ENCODE results near the gene PKHD1.

Gene PKHD1

DNA sequence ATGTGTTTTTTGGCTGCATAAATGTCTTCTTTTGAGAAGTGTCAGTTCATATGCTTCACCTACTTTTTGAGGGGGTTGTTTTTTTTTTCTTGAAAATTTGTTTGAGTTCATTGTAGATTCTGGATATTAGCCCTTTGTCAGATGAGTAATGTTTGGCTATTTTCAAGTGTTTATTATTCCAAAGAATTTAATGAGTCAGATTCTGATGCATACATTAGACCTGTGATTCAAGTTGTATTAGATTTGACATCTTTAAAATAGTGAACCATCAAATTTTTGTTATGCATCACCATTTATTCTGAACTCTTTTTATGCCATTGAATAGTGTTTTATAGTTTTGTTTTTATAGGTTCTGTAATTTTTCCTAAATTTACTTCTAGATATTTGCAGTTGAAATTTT lies 319.3 kb downstream of the PKHD1 start:
- DNase-seq = no peak

DNA sequence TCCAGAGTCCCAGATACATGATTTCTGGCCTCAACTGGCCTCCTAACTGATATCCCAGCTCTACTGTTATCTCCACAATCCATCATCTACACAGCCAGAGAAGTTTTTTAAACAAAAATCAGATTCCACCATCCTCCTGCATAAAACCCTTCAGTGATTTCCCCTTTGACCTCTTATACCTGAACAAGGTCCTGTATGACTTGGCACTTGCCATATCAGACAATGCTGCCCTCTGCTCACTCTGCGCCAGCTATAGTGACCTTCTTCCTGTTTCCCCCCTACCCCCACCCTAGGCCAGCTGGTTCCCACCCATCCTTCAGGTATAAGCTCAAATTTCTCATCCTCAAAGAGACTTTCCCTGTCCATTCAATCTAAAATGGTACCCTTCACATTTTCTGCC lies 322.2 kb downstream of the PKHD1 start:
- DNase-seq = no peak

DNA sequence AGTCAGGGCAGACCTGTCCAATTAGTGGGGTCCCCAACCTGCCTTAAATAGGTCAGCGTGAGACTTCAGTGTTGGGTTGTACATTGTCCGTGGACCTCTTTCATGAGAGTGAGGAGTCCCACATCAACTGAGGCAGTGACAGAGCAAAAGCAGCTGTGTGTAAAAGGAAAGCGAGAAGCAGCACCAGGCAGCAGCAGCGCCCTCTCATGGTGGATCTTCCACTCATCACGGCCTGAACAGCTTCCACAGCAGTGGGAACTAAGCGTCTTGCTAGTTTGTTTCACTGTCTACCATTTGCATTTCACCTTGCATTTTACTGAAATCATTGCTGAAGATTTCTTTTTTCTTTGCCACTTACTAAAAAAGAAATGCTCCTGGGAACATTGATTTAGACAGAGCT lies 333.8 kb downstream of the PKHD1 start:
- DNase-seq = no peak

DNA sequence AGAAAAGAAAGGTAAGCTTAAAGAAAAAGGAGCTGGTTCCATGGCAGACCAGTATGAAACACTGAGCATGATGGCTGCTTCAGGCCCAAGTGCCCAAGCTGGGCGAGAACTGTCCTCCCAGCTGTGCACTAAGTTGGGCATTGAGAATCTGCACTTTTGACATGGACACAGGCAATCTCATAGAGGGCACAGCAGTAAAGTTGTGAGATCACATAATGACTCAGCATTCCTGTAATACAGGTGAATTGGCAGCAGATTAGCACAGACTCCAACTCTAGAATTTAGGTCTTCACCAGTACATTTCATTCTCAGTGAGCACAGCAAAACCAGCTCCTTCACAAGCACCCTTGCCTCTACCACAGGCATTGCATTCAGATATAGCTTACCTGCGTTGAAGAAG lies 343.4 kb downstream of the PKHD1 start:
- DNase-seq = no peak

DNA sequence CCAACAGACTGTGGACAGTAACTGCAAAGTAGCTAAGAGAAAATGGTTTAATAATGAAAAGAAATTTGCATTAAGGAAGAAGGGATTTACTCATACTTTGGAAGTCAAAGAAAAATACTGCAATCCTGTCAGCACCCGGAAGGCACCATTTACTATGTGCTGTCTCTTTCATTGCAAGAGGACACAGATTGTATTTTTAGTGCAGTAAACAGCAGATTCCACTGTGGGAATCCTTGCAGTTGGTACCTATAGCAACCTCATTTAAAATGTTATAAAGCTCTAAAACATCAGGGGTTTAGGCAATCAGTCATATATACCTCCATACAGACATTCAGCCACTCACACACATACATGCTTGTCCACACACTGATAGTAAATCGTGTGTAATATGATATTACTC lies 346.8 kb downstream of the PKHD1 start:
- no peak for DNase-seq

DNA sequence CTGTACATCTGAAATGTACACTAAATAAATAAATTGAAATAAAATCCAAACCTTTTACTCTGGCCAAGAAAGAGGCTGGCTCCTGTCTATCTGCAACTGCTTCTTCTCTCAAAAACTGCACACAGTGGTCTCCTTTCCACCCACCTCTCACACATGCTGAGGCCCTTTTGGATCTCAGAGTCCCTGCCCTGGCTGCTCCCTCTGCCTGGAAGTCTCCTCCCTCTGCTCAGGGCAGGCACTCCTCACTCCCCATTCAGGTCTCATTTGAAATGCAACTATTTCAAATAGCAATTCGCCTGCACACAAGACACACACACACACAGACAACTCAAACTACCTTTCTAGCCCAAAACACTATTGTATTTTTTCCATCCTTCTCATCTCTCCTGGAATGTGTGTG lies 348.8 kb downstream of the PKHD1 start:
- DNase-seq = no peak

DNA sequence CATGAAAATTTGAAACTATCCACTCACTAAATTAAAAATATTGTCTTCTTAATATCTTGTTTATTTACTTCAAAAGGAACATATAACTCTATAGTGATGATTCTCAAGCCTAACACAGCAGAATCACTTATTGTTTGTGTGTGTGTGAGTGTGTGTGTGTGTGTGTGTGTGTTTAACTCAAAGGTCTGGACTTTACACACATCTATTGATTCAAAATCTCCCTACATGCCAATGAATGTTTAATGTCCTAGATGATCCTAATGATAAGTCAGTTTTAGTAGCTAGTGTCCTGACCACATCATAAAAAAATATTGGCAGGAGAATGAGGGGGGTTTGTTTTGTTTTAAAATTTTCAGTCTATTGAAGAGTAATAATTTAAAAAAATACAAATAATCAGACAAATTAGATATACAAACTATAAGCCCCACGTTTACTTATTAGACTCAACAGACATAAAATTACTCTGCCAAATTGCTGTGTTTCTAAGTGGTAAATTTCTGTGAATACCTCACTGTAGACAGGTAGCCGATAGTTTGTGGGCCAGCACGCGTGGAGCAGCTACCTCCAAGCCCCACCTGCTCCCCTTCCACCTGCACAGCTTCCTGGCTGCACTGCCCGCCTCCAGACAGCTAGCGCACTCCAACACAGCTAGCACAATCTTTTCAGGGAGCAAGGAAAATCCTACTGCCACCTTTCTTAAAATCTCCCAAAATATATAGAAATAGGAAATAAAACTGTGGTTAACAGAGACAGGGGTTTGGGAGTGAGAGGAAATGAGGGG lies 349.6 kb downstream of the PKHD1 start:
- no peak for DNase-seq

DNA sequence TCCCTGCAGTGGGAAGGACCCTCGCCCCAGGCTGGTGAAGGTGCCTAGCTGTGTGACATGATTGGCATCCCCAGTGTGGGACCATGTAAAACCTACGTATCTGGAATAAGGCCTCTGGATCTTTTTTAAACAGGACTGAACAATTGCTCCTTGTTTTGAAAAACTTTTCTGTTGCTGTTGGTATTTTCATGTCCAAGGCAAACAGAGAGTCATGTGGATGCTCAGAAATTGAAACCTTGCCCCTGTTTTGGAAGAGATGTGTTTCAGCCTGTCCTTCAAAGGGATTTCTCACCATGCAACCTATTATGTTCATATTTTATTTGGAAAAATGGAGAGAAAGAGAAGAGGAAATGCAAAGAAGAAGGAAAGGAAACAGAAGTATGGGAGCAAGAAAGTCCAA lies 362.3 kb downstream of the PKHD1 start:
- no peak for DNase-seq

DNA sequence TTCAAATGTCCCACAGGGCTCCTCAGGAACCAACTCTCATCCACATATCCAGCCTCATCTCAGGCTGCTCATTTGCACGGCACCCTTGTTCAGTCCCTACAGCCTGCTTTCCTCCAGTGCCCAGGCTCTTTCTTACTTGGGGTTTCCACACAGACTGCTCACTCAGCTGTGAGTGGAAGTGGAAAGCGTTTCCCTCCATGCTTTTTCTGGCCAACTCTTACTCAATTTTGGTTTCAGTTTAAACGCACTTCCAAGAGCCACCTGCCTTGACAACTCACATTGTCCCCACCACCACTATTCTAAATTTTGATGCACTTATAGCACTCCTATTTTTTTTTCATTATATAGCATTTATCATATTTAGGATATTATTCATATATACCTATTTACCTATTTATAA lies 367.1 kb downstream of the PKHD1 start:
- DNase-seq = no peak

DNA sequence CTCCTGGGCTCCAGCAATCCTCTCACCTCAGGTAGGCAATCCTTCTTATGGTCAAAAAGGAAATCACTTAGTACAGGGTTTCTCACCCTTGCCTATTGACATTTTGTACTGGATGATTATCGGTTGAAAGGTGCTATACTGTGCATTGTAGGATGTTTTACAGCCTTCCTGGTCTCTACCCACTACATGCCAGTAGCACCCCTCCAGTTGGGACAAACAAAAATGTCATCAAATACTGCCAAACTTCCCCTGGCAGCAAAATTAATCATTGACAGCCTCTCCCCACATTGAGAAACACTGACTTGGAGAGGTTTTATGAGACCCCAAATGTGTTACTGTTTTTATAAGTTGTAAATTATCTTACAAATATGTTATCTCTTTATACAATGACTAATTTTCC lies 368.1 kb downstream of the PKHD1 start:
- no peak for DNase-seq

DNA sequence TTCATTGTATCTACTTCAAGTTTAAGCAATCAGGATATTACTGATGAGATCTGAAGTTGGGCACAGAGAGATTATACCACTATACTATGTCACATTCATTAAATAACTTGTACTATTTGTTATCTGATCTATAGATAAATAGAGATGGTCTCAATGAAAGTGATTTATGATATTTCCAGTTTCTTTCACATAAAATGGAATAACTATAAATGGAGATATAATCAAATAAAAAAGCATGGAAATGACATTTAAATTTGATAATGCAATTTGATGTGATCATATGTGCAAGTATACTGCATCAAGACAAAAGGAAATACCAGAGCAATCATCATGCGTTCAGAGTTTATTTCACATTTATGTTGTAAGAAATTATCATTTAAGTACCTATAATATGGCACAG lies 368.9 kb downstream of the PKHD1 start:
- no peak for DNase-seq

DNA sequence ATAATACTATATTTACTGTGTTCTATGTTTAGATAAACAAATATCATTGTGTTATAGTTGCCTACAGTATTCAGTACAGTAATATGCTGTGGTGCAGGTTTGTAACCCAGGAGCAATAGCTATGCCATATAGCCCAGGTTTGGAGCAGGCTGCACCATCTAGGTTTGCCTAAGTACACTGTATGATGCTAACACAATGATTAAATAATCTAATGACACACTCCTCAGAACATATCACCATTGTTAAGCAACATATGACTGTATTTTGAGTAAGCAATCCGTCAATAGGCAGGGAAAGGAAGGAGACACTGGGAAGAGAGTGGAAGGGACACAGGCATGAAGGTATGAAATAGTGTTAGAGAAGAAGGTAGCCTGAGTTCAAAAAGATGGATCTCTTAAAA lies 369.9 kb downstream of the PKHD1 start:
- no peak for DNase-seq

DNA sequence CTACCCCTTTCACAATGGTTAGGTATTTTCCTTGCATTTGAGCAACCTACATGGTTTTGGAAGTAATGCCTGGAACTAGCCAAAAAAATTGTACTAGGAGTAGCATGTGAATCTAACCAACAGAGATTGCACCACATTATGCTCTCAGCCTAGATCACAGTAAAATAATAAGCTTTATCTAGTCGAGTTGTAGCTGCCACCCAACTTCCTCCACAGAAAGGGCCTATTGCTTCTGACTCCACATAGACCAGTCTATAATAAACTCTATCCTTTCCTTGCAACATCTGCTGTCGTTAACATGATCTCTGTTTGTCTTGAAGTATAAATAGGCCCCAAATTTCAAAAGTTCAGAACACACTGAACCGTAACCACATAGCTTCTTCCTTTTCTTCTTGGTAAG lies 375.5 kb downstream of the PKHD1 start:
- no peak for DNase-seq

DNA sequence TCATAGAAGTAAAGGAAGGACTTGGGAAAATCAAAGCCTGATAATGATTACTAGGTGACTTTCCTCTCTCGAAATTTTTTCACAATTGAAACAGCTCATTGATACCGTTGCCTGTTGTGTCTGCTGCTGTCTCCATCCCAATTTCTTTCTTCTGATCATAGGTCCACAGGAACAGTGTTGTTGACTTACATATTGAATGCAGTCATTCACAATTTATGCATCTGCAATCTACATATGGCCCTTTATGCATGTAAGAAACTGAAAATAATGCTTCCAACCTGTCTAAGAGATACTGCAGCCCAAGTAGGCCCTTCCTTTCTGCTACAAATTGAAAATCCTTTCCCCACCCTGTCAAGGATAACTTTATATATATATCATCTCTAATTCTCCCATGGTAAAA lies 381.3 kb downstream of the PKHD1 start:
- no peak for DNase-seq

DNA sequence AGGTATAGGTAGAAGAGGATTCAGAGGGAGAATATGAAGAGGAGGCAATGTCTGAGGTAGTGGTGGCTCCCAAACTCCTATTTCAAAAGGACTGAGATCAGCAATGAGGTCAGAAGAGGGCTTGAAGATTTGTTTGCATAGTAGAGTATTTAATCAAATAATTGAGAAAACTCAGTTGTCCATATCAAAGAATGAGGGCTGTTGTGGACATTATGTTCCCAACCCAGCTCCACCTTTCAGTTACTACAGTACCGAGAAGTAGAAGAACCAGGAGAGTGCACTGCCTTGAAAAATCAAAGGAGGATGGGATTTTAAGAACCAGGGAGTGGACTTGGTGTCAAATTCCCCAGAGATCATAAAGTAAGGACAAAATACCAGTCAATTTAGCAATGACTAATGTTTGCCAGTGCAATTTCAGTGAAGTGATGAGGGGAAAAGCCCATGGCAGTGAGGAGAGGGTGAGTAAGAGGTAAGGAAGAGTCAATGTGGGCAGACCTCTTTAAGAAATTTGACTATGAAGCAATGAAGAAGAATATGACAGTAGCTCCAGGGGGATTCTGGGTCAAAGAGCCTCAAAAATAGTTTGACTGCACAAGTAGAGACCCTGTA lies 382.4 kb downstream of the PKHD1 start:
- no peak for DNase-seq

DNA sequence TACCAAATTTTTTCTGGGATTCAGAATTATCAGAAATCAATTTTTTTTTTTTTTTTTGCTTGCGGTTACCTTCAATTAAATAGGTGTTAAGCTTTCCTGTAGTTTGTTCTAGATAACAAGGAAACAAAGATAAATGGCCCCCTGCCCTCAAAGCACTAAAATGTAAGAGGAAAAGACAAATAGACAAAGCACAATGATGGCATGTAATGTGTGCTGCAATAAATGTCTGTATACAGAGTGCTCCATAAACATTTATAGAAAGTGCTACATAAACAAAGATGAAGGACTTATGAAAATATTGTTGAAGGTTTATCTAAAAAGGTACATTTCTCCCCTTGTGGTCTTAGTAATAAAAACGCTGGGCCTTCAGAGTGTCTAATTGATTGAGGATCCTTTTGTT lies 384.6 kb downstream of the PKHD1 start:
- DNase-seq = no peak

DNA sequence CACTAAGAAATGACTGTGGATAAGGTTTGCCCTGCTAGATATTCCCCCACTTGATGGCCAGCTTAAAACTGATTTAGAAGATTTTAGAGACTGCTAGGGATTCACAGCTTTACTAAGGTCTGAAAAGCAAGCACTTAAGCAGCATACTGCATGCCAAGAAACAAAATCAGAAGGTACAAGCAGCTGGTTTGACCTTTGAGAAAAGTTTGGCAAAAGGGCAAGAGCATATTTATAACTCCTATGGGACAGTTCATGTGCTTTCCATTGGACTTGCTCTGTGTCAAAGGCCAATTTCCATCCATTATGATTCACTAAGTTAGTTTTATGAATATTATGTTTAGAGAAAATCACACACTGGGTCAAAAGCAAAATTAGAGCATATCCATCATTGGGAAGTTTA lies 402.8 kb downstream of the PKHD1 start:
- DNase-seq = no peak

DNA sequence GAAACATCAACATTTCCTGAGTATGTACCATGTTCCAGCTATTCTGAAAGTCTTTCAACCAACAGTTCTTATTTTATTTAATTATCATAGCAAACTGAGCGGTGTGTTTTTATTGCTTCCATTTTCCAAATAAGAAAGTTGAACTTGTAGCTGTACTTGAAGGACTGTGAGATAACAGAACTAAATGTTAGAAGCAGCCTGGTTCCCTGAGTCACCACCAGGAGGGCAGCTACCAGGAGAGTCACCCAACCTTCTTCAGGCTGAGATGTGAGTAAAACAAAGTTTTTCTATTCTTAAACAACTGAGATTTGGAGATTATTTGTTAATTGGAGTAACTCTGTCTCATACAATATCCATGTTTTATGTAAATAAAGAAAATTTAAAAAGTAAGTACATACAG lies 403.4 kb downstream of the PKHD1 start:
- DNase-seq = no peak

DNA sequence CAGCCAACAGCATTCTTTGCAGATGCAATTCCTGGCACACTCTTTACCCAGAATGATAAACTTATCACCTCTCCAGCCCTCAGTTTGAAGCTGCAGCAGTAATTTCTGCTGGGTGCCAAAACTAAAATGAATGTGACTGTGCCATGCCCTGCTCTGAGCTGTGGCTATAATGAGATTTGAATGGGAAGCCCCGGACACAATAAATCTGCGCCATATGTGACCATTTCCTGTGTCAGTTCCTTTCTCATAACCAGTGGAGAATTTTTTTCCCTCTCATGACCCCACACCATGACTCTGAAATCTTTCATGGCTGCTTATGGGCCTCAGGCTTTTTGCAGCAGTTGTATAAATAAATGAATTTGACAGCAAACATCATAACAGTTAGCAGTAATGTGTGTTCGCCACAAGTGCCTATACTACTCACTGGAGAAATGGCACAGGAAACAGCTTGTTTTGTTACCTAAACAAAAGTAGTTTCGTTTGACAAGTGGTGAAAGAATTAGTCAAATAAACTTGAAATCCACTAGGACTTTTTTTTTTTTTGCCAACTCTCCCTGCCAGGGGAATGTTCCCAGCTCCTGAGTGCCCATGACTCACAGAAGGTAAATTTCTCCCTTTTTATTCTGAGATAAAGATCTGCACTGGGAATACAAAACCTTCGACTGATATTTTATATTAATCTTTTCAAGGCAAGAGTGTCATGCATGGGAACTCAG lies 408.4 kb downstream of the PKHD1 start:
- DNase-seq = no peak

DNA sequence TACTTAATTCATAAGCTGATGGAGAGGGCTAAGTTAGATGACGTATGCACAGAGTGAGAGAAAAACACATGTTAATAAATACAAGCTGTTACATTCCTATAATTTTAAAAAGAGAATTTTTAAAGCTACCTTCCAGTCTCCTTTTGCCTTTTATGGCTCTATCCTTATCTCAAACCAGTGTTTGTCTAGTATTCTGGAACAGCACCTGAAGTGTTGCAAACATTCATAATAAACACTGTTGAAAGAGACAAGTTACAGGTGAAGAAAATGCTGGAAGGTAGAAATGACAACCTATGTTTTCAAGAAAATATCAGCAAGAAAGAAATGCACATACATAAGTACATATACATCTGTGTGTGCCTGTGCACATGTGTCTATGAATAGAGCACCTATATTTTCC lies 409.1 kb downstream of the PKHD1 start:
- DNase-seq = no peak

DNA sequence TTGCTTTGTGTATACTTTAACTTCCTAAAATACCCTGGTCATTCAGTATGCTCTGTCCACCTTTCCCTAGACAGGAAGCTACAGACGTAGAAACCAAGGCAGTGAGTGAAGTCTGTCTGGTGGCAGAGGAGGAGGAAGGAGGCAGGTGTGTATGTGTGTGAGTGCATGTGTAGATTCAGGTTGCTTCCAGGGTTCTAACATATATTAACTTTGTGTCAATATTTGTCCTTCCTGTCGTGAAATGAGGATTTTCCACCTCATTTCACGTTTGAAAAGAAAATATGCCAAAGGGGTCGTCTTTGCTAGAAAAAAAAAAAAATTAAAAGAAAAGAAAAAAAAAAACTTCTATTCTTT lies 411.5 kb downstream of the PKHD1 start:
- DNase-seq = no peak

DNA sequence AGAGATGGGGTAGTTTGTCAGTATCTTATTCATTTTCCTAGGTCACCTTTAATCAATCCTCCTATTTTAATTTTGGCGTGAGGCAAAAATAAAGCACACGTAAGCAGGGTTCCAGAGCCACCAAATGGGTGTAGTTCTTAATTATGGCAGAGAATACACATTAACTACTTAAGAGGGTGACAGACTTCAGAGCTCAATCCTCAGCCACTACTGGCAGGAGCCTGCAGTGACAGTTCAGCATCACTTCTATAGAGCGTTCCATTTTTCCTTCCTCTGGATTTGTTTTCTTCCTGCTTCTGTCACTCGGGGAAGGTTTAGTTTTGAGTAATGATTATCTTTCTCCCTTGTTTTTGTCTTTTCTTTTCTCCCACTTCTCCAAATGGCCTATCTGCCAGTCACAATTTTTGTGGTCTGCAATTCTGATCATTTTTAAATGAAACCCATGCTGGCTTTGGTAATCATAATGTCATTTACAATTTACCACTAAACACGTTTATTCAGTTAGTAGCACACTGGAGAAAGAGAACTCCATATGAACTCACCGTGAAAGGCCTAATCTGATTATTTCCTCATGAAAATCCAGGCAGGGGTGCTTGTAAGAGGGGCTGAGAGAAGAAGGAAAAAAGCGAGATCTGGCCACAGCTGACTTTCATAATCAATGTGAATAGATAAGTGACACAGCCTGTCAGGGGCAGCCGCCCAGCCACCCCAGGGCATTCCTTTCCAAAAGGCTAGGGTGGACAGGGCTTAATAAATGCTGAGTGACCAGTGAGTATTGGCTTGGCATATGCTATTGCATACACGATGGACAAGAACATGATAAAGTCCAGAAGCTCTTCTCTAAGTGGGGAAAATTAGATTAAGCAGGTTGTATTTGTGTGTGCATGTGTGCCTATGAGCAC lies 412.1 kb downstream of the PKHD1 start:
- DNase-seq = no peak

DNA sequence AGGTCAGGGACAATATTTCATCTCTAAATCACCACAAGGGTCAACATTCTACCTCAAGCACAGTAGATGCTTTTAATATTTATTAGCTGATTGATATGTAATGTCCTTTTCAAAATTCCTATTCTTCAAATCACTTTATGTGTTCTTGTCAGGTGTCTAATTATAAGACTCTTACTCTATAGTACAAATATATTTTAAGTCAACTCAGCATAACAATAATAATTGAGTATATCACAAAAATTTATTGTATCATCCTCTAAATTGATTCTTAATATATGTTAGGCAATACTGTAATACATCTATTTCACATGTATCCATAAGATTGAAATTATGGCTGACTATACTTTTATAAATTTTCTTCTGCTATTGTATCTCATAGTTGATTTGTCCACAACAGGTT lies 423.9 kb downstream of the PKHD1 start:
- no peak for DNase-seq

Measured in T-helper 9 cell (primary cell).